GM19395 (cell line): Measurements from ENCODE around the gene DOHH.
"Not testable (repeated sequence)": the region's sequence is repeated elsewhere in the genome, so short reads cannot be mapped to it uniquely, and the experiment has no call there.

Experiments used
- ATAC-seq: cut with Tn5 transposase; IDR thresholded peaks from one replicate; pipeline ENCODE4 v1.9.1; 2021; ENCODE audit warnings: mild to moderate bottlenecking, moderate library complexity; ENCODE audit not compliant: unreplicated experiment

Gene DOHH

DNA sequence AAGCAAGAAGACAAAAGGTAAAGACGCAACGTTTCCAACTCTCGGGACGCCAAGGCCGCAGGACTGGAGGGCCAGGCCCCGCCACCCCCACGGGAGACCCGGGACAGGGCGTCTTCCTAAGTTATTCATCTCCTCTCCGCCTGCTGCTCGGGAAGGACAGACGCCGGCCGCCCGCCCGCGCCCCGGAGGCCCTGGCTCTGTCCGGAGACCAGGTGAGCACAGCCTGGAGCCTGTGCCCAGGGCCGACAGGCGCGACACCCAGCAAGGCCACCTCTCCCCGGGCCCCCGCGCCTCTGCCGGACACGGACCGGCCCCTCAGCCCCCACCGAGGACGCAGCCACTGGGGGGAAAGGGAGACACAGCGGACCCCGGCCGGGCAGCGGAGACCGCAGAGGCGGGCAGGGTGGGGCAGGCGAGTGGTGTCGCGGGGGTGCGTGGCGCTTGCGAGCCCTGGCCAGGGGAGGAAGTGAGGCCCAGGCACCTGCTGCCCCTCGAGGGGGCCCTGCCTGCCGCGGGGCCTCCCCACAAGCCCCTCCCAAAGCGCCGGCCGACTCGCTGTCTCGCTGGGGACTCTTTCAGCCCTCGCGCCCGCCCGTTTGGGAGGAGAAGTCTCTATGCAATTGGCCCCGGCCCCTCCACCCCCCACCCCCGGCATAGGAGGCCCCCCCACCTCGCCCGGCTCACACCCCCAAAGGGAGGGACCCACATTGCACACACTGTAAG, 37.3 kb downstream of the DOHH start:
- no peak for ATAC-seq

DNA sequence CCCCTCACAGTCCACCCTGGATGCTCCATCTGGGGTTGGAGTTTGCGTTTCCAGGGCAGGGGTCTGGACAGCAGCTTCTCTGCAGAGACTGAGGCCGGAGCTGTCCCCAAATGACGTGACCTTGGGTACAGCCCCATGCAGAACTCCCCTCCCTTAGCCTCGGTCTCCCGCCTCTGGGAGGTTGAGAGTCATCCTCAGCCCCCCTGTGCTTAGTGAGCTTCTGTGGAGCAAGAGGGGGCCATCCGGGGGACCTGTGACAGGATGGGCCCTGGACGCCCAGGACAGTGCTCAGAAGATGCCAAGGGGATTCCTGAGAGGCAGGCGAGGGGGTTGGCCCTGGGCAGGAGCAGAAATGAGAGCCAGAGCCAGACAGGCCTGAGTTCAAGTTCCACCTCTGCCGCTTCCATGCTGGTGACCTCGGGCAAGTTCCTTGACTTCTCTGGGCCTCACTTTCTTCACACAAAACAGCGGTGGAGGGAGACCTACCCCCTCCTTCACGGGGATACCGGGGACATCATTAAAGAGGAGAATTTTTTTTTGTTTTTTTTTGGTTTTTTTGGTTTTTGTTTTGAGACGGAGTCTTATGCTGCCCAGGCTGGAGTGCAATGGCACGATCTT, 40.4 kb downstream of the DOHH start:
- ATAC-seq, result no peak

DNA sequence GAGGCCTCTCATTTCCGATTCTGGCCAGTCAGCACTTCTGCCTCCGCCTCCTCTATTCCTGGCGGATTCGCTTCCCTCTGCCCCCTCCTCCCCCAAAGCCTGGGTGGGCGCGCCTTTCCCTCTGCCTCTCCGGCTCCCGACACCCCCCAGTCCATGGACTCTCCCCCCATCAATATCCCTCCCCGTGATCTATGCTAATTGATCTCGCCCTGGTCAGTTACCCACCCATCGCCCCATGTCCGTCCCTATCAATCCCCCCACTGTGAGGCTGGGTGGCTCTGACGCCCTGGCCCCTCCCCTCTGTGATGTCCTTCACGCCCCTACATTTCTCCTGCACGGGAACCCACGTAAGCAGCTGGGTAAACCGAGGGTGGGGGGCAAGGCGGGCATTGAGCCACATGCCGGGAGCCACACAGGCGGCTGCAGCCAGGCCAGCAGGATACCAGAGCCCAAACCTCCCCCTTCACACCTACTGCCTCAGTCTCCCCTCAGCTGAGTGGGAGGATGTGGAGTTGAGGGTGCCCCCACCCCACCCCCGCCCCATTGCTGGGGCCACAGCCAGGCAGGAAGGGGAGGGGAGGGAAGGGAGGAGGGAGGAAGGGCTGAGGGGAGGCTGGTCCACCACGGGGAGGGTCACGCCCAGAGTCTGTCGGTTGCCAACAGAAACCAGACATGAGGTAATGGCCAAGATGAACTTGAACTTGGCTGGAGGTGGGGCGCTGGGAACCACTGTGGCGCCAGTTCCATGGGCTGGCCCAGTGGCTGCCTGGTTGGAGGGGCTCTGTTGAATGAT, 41.2 kb downstream of the DOHH start:
- ATAC-seq, result no peak

DNA sequence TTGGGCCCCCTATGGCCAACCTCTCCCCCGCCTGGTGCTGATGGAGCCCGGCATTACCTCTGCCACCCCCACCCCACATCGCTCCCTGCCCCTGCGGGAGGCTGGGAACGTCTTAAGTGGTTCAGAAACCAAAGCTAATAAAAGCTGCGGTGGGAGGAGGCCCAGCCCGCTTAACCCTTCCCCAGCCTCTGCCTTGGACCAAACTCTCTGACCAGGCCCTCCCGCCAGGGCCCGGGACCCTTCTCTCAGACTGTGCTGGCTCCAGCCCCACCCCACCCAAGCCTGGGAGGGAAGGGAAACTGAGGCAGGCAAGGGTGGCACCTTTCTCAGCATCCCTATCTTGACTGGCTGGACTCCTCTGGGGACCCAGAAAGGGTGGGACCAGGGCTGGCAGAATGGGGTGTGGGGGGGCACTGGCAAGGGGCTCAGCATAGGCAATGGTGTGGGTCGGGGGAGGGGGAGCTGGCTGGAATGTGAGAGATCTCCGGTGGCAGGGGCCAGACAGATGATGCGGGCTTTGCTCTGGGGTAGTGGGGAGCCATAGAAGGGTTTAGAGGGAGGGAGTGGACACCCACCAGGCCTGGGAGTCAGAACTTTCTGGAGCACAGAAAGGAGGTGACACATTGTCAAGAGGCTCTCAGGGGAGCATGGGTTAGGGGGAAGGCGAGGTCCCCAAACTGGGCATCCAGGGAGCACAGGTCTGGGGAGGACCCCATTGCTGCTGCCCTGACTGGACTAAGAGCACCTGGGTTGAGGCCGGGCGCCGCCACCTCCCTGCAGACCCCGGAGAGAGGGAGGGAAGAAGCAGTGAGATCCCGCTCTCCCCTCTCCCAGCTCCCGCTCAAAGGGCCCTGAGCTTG, 42.0 kb downstream of the DOHH start:
- ATAC-seq, result no peak

DNA sequence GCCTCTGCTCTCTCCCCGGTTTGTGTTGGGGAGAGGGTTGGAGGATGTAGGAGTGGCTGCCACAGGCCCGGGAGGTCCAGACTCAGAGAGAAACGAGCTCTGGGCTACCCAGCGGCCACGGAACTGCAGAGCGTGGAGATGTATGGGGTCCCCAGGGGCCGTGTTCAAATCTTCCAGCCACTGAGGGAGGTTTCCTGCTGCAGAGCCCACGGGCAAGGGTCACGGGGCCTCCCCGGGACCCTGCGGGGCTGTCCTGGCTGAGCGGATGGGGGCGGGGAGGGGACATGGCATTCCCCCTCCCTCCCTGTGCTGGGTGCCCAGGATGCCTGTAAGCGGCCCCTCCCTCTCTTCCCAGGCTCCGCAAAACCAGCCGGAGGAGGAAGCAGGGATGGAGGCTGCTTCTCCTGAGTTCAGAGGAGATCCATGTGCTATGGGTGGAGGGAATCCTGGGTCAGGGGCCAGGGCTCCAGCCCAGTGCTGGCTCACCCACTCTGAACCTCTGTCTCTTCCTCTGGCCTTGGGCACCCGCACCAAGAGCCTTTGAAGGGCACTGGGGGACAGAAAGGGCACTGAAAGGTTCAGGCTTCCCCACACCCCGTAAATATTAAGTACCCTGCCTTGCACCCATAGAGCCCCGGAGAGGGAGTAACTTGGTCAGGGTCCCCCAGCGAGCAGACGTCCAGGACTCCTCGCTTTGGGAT, 42.8 kb downstream of the DOHH start:
- no peak for ATAC-seq

DNA sequence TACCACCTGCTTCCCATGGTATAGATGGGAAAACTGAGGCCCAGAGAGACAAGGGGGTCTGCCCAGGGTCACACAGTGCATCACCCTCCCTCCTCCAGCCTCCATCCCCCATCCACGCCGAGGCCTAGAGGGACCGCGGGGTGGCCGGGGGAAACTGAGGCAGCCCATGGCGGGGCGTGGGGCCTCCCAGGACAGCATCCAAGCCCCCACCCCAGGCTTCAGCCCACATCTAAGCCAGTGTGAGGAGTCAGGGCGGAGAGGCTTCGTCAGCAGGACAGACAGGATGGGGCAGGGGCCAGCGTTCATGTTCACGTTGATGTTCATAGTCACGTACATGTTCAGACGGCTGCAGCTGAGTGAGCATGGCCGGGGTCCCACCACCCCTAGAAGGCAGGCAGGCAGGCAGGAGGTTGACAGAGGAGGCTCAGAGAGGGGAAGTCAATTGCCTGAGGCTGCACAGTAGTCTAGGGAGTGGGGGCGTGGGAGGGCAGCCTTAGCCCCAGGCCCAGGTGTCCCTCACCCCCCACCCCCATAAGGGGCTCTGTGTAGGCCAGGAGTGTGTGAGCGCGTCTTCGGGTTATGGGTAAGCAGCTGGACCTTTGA, 43.4 kb downstream of the DOHH start:
- ATAC-seq, result no peak

DNA sequence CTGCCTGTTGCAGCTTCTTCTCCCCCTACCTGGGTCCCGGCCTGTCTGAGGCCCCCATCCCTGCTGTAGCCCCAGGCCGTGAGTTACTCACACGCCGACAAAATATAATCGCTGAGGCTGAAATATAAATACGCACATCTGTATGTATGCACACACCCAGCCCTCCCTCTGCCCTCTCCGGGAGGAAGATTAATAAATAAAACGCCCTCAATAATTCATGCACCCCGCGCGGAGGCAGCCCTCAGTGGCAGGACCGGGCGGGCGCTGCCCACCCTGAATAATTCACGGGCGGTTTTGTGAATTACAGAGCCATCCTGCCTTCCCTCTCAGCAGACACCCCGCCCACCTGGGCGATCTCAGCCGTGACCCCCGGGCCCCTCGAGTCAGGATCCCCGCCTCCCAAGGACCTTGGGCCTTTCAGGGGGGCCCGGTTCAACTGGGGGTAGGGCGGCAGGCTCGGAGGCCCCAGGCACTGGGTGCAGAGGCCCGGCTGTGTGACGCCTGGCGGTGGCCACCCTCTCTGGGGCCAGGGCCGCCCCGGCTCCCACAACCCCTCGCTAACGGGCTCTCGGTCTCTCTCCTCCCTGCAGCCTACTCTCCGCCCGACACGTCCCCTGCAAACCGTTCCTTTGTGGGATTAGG, 44.4 kb downstream of the DOHH start:
- no peak for ATAC-seq

DNA sequence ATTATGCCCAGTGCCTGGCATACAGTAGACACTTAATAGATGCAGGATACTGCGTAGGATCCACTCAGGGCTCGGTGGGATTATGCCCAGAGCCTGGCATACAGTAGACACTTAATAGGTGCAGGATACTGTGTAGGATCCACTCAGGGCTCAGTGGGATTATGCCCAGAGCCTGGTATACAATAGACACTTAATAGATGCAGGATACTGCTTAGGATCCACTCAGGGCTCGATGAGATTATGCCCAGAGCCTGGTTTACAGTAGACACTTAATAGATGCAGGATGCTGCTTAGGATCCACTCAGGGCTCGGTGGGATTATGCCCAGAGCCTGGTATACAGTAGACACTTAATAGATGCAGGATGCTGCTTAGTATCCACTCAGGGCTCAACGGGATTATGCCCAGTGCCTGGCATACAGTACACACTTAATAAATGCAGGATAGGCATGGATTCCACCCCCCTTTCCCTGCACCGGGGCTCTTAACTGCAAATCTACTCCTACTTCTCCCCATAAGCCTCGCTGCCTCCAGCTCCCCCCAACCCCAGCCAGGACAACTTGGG, 45.0 kb downstream of the DOHH start:
- no peak for ATAC-seq

DNA sequence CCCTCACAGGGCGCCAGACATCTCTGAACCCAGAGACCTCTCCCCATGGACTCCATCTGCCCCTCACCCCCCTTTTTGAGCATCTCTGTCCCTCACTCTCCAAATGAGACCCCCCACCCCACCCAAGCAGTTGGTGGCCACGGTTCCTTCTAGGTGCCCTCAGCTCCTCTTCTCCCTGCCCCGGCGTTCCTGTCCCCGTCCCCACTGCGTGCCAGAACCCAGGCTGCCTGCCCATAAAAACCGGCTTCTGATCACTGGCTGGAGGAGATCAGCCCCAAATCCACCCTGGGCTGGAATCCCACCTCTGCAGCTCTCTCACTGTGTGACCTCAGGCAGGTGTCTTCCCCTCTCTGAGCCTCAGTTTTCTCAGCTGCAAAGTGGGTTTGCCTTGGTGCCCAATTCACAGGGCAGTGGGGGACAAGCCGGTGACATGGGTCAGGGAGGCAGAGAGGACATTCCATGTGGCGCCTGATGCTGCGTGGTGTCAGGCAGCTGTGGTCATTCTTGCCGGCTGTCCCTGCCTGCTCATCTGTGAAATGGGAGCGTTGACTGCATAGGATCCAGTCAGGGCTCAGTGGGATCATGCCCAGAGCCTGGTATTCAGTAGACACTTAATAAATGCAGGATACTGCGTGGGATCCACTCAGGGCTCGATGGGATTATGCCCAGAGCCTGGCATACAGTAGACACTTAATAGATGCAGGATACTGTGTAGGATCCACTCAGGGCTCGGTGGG, 45.6 kb downstream of the DOHH start:
- ATAC-seq, result no peak

DNA sequence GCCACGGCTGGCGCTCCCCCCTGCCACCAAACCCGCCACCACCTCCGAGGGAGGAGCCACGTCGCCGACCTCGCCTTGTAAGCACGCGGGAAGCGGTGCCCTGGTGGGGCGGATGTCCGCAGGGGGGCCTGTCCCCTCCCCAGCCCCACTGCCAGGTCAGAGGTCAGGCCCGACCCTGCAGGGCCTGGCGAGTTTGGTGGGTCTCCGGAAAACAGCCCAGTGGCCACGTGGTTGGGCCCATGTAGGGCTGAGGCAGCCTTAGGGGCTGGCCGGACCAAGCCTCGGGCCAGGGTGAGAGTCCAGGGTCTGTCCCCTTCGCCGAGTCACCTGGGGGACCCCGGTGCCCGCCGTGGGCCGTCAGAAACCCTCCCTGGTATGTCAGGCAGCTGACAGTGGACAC, 46.6 kb downstream of the DOHH start:
- no peak for ATAC-seq

DNA sequence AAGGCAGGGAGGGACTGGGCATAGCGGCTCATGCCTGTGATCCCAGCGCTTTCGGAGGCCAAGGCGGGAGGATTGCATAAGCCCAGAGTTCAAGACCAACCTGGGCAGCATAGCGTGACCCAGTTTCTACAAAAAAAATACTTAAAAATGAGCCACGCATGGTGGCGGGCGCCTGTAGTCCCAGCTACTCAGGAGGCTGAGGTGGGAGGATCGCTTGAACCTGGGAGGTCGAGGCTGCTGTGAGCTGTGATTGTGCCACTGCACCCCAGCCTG, 47.6 kb downstream of the DOHH start:
- not testable (repeated sequence) for ATAC-seq

DNA sequence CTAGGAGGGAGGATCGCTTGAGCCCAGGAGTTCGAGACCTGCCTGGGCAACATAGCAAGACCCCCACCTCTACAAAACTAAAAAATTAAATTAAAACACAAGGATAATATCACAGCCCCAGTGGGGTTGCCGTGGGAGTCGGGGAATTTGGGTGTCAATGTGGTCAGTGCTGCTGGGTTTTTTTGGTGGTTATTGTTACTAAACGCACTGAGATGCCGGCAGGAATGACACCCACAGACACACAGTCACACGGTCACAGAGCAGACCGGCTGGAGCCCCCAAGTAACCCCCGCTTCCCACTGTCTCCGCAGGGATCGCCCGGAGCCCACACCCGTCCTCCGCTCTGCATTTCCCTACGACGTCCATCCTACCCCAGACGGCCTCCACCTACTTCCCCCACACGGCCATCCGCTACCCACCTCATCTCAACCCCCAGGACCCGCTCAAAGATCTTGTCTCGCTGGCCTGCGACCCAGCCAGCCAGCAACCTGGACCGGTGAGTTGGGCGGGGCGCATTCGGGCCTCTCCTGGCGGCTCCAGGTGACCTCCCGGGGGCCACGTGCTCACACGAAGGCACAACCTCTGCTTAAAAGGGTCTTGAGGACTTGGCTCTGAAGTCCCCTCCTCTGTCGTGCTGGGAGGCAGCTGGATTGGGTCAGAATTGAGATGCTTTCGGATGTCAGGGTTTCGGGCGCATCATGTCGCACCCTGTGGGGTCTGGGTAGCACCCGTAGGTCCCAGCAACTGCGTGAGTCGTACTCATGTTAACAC, 48.1 kb downstream of the DOHH start:
- ATAC-seq, result no peak

DNA sequence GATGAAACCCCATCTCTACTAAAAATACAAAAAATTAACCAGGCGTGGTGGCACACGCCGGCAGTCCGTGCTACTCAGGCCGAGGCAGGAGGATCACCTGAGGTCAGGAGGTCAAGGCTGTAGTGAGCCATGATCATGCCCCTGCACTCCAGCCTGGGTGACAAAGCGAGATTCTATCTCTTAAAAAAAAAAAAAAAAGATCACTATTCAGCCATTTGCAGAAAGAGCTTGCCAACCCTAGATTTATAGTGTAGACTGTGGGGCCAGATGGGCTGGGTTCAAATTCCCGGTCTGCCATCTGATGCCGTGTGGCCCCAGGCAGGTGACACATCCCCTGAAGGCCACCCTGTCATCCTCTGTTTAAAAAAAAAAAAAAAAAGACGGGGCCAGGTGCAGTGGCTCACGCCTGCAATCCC, 49.0 kb downstream of the DOHH start:
- ATAC-seq, result no peak

DNA sequence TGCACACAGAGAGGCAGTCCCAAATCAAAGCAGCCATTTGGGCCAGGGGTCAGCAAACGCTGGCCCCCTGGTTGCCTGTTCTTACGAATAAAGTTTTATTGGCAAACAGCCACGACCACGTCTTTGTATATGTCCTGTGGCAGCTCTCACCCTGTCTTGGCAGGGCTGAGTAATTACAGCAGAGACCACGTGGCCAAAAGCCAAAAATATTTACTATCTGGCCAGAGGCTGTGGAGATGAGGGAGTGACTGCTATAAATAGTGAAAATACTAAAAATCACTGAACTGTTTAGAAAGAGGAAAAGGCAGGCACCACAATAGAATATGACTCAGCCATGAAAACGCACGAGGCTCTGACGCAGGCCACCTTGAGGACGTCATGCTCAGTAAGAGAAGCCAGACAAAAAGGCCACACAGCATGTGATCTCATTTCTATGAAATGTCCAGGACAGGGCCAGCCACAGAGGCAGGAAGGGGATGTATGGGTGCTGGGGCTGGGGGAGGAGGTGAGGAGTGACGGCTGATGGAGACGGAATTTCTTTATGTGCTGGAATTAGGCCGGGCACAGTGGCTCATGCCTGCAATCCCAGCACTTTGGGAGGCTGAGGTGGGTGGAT, 49.6 kb downstream of the DOHH start:
- no peak for ATAC-seq

DNA sequence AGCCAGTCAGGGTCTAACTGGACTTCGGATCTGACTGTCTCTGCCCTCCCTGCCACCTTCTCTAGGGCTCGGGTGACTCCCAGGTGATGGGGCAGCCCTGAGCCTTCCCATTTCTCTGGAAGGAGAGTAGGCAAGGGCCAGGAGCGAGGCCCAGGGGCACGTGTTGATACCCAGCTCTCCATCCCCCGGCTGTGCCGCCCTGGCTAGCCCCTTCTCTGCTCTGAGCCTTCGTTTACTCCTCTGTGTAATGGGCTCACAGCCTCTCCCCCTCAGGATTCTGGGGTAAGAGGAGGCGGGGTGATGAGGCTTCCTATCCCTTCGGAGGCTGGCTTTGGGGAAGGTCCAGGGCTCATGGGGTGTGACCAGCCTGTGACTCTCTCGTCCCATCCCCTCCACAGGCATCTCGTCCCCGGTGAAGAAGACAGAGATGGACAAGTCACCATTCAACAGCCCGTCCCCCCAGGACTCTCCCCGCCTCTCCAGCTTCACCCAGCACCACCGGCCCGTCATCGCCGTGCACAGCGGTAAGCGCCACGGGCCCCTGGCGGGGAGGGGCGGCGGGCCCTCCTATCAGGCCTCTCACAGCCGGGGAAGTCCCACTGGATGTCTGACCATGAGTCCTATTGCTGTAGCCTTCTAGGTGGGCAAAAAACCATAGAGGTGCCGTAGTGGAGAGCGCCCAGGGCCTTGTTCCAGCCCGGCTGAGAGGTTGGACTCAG, 51.7 kb downstream of the DOHH start:
- ATAC-seq, result no peak

DNA sequence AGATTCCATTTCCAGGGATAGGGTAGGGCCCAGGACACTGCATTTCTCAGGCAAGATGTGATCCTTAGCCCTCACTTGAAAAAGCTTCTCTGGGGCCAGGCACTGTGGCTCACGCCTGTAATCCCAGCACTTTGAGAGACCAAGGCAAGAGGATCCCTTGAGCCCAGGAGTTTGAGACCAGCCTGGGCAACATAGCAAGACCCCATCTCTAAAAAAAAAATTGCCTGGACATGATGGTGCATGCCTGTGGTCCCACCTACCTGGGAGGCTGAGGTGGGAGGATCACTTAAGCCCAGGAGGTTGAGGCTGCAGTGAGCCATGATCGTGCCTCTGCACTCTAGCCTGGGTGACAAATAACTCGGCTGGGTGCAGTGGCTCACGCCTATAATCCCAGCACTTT, 53.8 kb downstream of the DOHH start:
- ATAC-seq, result not testable (repeated sequence)

DNA sequence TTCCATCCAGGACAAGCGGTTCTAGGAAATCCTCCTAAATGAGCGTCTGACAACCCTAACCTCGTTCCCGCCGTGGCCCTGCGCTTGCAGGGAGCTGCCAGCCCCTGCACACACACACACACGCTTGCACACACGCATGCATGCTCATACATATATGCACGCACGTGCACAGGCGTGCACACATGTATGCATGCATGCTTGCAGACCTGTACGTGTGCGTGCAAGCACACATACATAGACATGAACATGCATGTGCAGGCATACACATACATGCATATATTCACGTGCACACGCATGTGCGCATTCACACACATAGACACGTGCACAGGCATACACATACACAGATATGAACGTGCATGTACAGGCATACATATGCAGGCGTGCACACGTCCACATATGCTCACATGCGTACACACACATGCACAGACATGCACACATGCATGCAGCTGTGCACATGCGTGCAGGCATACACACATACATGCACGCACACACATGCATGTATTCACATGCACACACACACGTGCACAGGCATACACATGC, 55.7 kb downstream of the DOHH start:
- no peak for ATAC-seq
